Lung (tissue), 12 donors: ENCODE results near the gene IL16. TPM values are rescaled to one million over a fixed set of nuclear protein-coding genes. Genes with fewer than 3 reads are reported as not detected.
"Not testable (repeated sequence)": the region's sequence is repeated elsewhere in the genome, so short reads cannot be mapped to it uniquely, and the experiment has no call there.

ENCODE experiments used
- ATAC-seq: fragments of 200-7000 bp; cut with Tn5 transposase; one replicate; pipeline ENCODE4 v1.9.1; 2020; ENCODE audit warnings: moderate number of reproducible peaks; ENCODE audit not compliant: insufficient read depth, low FRiP score
- DNase-seq, 3 donors: peaks; one replicate each; pipeline ENCODE4 v3.0.0-alpha.2; 2013 to 2017
- H3K27ac ChIP-seq, 2 donors: one replicate each; pipeline ENCODE4 v1.5.1; 2013; ENCODE audit warnings: mild to moderate bottlenecking in 2 of 2, moderate library complexity in 2 of 2, control low read depth in 1 of 2, inconsistent platforms in 1 of 2, low read depth in 1 of 2, low read length in 1 of 2
- H3K27me3 ChIP-seq, 3 donors: one replicate each; pipeline ENCODE4 v1.5.1; 2013; ENCODE audit warnings: low read length in 2 of 3; ENCODE audit not compliant: control insufficient read depth in 3 of 3, insufficient read depth in 3 of 3
- H3K36me3 ChIP-seq, 4 donors: one replicate each; pipeline ENCODE4 v1.5.1; 2013; ENCODE audit warnings: low read length in 4 of 4, mild to moderate bottlenecking in 1 of 4, moderate library complexity in 1 of 4; ENCODE audit not compliant: control insufficient read depth in 4 of 4, insufficient read depth in 4 of 4
- H3K4me1 ChIP-seq, 5 donors: one replicate each; pipeline ENCODE4 v1.5.1; 2013; ENCODE audit warnings: low read length in 5 of 5, mild to moderate bottlenecking in 2 of 5, moderate library complexity in 1 of 5; ENCODE audit not compliant: control insufficient read depth in 5 of 5, insufficient read depth in 5 of 5
- H3K4me3 ChIP-seq: one replicate; pipeline ENCODE4 v1.5.1; 2013; ENCODE audit warnings: mild to moderate bottlenecking, control low read depth, moderate library complexity
- H3K9ac ChIP-seq, 2 donors: one replicate each; pipeline ENCODE4 v1.5.1; 2013; ENCODE audit warnings: low read length in 2 of 2, control low read depth in 1 of 2; ENCODE audit not compliant: insufficient read depth in 1 of 2
- H3K9me3 ChIP-seq, 4 donors: one replicate each; pipeline ENCODE4 v1.5.1; 2013; ENCODE audit warnings: low read length in 3 of 4, mild to moderate bottlenecking in 1 of 4, moderate library complexity in 1 of 4; ENCODE audit not compliant: control insufficient read depth in 4 of 4, insufficient read depth in 3 of 4
- CTCF ChIP-seq: IDR thresholded peaks from 2 replicates; pipeline ENCODE4 v1.5.1; 2012; ENCODE audit warnings: mild to moderate bottlenecking; ENCODE audit errors: control extremely low read depth, extremely low read depth
- WGBS, 2 donors: extraction: QIAGEN DNeasy Blood & Tissue Kit; methylation state at CpG; one replicate each; pipeline ENCODE4 v1.1.7; 2013; 5-methylcytosine and 5-hydroxymethylcytosine counted together
- polyA plus RNA-seq, 2 donors: library from polyadenylated mRNA; stranded (reverse); fragments of 200-250 nt; gene quantifications; one replicate each; pipeline ENCODE4 v1.2.1, GENCODE V29; 2013
- total RNA-seq, 2 donors: library from RNA; depleted of rRNA in 1 of 2; stranded (reverse); fragments of >200 nt in 1 of 2; gene quantifications; one replicate each; pipeline ENCODE4 v1.2.1, GENCODE V29; 2014 to 2021
- donor health status: control.
- donor health status: control.
- donor health status: Bipolar disorder and iron deficiency.
- donor health status: healthy.
- donor health status: DM: yes; HTN: yes; CAD: no.

IL16 gene
- total and polyA plus RNA-seq, 4 donors = 18.8 to 45.4 (median 24.4) TPM

- Histone ChIP-seq H3K9me3 (no peaks in the 10 kb centered on the region), H3K9ac (no peak overlapping the region), H3K27ac (no peak overlapping the region), H3K36me3 (no peaks in the 10 kb centered on the region), H3K4me3 (no peak overlapping the region), H3K27me3 (no peaks in the 10 kb centered on the region), H3K4me1 (peaks cover 0 to 9% (median 3%) of the 10 kb centered on the region in 5 donors)
- WGBS, 2 donors = 47 to 63% methylated on average over 3 of the region's 3 CpGs
- TF ChIP-seq CTCF = no peak
- ATAC-seq (no peak), DNase-seq (no peak)
Measured at GRCh38 chr15:81327516-81327915, 130.8 kb downstream of the IL16 start.

DNA sequence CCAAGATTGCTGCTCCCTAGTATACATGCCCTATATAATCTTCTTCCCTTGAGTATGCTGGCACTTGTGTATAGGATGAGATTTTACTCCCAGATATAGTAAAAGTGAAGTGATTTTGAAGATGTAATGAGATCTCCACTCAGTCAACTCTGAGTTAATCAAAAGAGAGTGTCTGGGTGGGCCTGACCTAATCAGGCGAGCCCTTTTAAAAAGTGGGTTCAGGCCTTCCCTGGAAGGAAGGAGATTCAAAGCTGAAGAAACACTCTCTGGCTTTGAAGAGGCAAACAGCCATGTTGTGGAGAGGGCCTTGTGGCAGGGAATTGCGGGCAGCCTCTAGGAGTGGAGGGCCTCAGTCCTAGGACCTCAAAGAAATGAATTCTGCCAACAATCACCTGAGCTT is 132.8 kb downstream of the IL16 start:
- no peak overlapping the region for H3K4me3 ChIP-seq
- H3K9me3 ChIP-seq = no peaks in the 10 kb centered on the region
- no peak overlapping the region for H3K27ac ChIP-seq
- no peak for TF ChIP-seq CTCF
- 96 to 98% methylated on average over 2 of the region's 2 CpGs for WGBS, 2 donors
- ATAC-seq (no peak), DNase-seq (no peak)
- H3K4me1 ChIP-seq = peaks cover 0 to 5% (median 2%) of the 10 kb centered on the region in 5 donors
- H3K27me3 ChIP-seq = no peaks in the 10 kb centered on the region
- no peaks in the 10 kb centered on the region for H3K36me3 ChIP-seq
- H3K9ac ChIP-seq = no peak overlapping the region

DNA sequence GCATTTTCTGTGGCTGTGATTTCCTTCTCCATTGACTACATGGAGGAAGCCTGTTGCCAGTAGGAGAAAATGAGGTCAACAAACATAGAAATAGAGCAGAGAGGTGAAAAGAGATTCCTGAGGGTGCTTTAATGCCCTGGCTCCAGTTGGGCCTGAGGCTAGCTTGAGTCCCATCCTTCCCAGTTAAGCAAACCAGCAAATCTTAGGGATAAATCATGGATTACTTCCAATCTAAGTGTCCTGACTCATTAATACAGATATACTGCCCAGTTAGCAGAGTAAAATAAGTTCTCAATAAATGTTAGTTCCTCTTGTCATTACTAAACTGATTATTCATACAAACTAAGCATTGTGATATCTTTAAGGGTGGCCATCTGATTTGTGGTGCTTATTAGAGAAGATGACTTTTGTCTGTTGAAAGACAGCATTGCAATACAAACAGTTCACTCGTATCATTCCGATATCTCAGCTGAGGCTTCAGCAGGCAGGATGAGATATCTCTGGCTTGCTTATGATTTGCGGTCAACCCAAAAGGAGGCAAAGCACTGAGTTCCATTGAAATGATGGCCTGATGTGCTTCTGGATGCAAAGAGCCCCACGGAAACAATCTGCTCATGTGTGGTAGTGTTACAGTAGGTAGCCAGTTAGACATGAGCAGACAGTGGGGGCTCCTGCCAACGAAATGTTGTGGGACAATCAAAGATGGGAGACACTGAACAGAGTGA is 133.8 kb downstream of the IL16 start:
- Histone ChIP-seq H3K36me3 (no peaks in the 10 kb centered on the region), H3K27me3 (no peaks in the 10 kb centered on the region), H3K9me3 (no peaks in the 10 kb centered on the region), H3K9ac (no peak overlapping the region), H3K27ac (no peak overlapping the region), H3K4me3 (no peak overlapping the region), H3K4me1 (peaks cover 0 to 6% (median 0%) of the 10 kb centered on the region in 5 donors)
- TF ChIP-seq CTCF = no peak
- DNase-seq = no peak
- WGBS, 2 donors = 89 to 93% methylated on average over 5 of the region's 5 CpGs
- ATAC-seq = no peak

DNA sequence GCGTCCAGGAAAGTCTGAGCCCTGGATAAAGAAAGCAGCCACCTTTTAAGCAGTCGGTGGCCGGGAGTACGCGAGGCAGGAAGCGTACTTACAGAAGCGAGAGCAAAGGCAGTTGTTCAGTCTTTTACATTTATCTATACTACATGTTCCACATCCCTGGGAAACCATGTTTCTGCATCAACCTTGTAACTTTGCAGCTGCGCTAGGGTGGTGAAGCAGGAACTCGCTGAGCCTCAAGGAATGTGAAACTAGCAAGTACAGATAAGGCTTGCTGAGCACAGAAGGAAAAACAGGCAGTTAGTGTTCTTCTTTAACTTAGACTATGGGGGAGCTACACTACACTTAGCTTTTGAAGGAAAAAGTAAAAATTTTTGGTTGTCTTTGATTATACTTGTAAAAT is 134.5 kb downstream of the IL16 start:
- 56 to 61% methylated on average over 9 of the region's 9 CpGs for WGBS, 2 donors
- not testable (repeated sequence) for H3K36me3 ChIP-seq, H3K27me3 ChIP-seq, H3K27ac ChIP-seq, ATAC-seq, H3K9ac ChIP-seq, H3K9me3 ChIP-seq, H3K4me3 ChIP-seq, H3K4me1 ChIP-seq
- DNase-seq = peak; percentile 27 to 47 (median 37)
